Neural progenitor cell (in vitro differentiated cells): ENCODE data around the gene PLCZ1.

Experiments
- EZH2 ChIP-seq: fragments of 200-600 bp; sonication (generic); IDR thresholded peaks from 2 replicates; pipeline ENCODE4 v1.6.1; 2017; ENCODE audit warnings: antibody characterized with exemption, mild to moderate bottlenecking, moderate library complexity
- EZH2phosphoT487 ChIP-seq: fragments of 200-600 bp; sonication (generic); IDR thresholded peaks from 2 replicates; pipeline ENCODE4 v1.6.1; 2017; ENCODE audit warnings: antibody characterized with exemption
- TF ChIP-seq, protein P1 (sequence below): fragments of 200-600 bp; sonication (generic); IDR thresholded peaks from 2 replicates; pipeline ENCODE4 v1.5.1; 2017; ENCODE audit warnings: antibody characterized with exemption, mild to moderate bottlenecking

DNA sequence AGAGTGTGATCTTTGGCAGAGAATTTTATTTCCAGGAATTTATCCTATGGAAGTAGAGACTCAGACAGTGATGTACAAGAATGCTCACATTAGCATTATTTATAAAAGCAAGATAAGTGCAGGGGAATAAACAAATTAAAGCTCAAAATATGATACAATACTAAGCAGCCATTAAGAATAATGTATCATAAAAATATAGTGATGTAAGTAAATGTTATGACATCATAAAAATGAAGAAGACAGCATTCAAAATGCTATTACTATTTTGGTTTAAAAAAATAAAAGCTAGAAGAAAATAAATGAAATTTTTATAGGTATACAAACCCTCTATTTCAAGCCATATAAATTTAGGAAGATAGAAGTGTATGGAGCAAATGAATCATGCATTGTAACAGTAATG, 17.1 kb downstream of the PLCZ1 start:
- TF ChIP-seq EZH2phosphoT487 (no peak), EZH2 (no peak)
- TF ChIP-seq, protein P1, sequence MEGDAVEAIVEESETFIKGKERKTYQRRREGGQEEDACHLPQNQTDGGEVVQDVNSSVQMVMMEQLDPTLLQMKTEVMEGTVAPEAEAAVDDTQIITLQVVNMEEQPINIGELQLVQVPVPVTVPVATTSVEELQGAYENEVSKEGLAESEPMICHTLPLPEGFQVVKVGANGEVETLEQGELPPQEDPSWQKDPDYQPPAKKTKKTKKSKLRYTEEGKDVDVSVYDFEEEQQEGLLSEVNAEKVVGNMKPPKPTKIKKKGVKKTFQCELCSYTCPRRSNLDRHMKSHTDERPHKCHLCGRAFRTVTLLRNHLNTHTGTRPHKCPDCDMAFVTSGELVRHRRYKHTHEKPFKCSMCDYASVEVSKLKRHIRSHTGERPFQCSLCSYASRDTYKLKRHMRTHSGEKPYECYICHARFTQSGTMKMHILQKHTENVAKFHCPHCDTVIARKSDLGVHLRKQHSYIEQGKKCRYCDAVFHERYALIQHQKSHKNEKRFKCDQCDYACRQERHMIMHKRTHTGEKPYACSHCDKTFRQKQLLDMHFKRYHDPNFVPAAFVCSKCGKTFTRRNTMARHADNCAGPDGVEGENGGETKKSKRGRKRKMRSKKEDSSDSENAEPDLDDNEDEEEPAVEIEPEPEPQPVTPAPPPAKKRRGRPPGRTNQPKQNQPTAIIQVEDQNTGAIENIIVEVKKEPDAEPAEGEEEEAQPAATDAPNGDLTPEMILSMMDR: no peak
